GM19467 (cell line): ENCODE data around the gene ZNF644.

Experiments used
- ATAC-seq: cut with Tn5 transposase; IDR thresholded peaks from one replicate; pipeline ENCODE4 v1.9.1; 2021; ENCODE audit warnings: mild to moderate bottlenecking, moderate library complexity; ENCODE audit not compliant: unreplicated experiment

The ZNF644 gene

DNA sequence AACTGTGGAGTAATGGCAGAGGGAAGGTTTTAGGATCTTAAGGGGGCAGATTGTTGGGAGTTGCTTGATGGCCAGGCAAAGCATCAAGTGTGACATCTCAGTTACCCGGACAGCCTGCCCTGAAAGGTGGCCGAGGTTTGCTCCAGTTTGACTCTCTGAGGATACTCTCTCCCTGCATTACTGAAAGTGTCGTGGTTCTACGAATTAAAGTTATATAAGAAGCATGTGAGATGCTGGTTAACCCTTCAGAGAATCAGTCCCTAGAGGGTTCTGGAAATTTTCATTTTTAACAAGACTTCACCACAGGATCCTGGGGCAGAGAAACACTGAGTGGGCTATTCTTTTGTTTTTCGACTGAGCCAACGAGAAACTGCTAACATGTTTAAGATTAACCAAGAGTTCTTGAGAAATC is 689 bp upstream of the ZNF644 start:
- no peak for ATAC-seq

DNA sequence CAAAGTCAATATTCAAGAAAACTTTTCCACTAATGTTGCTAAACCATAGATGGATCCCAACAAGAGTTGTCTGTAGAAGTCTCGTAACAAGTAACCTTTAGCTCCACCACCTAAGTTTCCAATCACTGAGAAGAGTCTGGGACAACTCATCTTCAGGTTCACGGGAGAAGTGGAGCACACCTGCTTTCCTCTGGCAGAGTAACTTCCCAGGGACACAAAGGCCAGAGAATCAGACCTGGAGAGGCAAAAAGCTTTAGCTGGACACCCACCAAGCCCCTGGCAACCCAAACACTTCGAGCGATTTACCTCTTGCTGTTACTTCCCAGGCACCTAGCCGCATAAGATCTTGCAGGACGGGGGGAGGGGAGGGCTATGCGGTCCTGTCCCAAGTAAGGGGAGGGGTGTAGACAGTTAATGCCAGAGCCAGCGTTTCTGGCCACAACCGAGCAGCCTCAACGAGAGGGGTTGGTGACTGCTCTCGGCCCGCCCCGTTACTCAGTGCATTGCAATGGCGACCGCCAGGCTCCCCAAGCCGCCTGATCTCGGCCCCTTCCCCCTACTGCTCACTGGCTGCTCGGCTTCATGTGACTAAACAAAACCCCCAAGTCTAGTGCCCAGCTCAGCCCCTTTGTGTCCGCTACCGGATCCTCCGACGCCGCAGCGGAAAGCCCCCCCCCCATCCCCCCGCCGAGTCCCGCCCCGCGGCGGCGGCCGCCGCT is 709 bp downstream of the ZNF644 start:
- ATAC-seq: peak; percentile 27

DNA sequence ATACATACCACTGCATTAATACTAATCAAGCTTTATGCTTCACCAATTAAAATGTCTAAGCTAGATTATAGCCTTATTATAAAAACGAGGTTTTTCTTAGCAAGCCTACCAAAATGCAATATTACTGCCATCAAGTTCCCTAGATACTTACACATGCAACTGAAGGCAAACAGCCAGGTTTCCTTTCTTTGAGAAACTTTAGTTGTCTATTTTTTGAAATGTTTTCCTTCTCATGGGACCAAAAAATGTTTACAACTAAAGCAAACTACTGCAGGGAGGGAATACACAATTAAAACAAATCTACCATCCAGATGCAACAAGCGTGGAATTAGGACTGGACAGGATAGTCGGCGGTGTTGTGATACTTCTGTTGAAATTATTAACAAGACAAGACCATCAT is 1.3 kb downstream of the ZNF644 start:
- no peak for ATAC-seq

GRCh38 chr1:91018006-91018405 is 3.8 kb downstream of the ZNF644 start:
- ATAC-seq: no peak

DNA sequence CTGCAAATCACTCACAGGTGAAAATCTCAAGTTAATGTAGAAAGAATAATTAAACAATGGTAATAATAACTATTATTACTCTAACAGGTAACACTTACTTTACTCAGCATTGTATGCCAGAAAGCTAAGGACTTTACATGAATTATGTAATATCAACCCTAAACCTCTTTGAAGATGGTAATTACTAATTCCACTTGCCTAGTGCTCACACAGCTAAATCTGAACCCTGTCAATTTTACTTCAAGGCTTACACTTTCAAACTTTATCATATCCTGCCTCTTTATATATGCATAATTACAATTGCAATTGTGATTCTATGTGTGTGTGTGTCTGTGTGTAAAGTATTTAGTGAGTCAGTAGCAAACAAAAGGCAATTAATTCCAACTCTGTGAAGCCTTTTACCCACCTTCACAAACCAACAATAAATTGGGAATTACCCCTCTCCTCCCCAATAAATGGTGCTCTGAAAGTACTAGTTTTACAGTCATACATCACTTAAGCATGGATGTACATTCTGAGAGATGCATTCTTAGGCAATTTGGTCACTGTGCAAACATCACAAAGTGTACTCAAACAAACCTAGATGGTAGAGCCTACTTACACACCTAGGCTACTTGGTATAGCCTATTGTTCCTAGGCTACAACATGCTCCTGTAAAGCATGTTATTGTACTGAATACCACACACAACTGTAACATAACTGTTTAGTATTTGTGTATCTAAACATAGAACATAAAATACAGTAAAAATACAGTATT is 5.9 kb downstream of the ZNF644 start:
- no peak for ATAC-seq

DNA sequence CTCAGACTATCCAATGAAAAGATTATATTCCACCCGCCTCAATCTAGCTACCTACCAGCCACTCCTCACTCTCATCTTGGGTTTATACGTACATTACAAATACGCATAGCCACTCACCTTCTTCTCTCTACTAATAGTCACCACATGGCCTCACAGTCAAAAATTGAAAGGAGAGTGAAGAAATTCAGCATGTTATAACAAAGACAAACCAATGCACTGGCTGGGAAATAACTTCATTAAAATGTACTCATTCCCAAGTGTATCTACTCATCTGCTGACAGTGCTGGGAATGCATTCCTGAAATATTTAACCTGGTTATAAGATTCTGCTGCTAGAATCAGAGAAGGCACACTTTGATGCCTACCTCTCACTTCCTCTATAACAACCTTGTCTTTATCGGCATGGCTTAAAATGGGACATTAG is 6.5 kb downstream of the ZNF644 start:
- no peak for ATAC-seq

DNA sequence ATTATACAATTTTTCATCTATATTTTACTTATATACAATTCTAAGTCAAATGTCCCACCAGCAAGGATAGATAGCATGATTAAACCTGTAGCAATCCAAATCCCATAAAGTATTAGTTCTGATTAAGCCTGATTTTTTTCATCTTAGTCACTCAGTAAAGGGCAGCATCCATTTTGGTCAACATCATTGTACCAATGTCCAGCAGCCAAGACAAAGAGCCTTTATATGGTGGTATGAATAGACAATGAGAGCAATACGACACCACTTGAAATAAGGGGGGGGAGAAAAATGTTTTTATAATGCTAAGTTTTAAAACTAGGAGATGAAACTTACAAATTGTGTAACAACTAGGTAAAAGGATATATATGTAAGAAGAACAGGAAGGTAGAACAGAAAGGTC is 7.4 kb downstream of the ZNF644 start:
- ATAC-seq: no peak

GRCh38 chr1:91013302-91013701 is 8.5 kb downstream of the ZNF644 start:
- no peak for ATAC-seq

- ATAC-seq: no peak
These were observed 9.6 kb downstream of the ZNF644 start for GRCh38 chr1:91012196-91012595.

DNA sequence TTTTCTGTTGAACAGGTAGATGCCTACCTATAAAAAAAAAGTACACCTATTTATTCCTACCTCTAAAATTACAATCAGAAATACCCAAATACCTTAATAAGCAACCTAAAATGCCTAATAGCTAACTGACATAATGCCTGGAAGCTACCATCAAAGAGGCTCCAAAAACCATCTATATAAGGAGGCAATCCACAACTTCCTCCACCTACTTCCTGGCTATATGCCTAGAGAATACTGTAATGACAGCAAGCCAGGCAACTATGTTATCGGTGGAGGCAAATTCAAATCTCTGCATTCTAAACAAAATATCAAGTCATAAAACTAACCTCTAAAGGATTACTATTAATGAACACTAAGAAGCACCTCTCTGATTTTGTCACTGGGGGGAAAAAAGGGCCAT is 10.1 kb downstream of the ZNF644 start:
- no peak for ATAC-seq

DNA sequence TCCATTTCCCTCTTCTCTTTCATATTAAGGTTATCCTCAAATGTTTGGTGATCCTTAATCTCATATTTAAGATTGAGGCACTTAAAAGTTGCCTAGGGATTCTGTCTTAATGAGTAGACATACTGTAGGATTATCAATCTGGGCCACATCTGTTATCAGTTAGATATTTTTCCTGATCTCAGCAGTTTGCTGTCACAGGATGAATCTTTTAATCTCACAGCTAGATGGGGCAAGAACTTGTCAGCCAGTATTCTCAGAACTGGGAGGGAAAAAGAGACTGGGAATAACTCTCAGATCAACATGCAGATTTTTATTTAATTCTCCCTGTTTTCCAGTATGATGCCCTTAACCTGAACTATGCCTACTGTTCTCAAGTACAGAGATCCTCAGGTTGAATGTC is 14.0 kb downstream of the ZNF644 start:
- ATAC-seq: no peak

- ATAC-seq: no peak
These were observed 14.7 kb downstream of the ZNF644 start for GRCh38 chr1:91007092-91007491.

GRCh38 chr1:91006113-91006908 is 15.5 kb downstream of the ZNF644 start:
- ATAC-seq: no peak

- no peak for ATAC-seq
These were observed 16.6 kb downstream of the ZNF644 start for GRCh38 chr1:91005285-91005684.

GRCh38 chr1:91004145-91004544 is 17.7 kb downstream of the ZNF644 start:
- no peak for ATAC-seq

GRCh38 chr1:90996742-90997413 is 25.0 kb downstream of the ZNF644 start:
- no peak for ATAC-seq

GRCh38 chr1:90995311-90995894 is 26.4 kb downstream of the ZNF644 start:
- ATAC-seq: no peak

DNA sequence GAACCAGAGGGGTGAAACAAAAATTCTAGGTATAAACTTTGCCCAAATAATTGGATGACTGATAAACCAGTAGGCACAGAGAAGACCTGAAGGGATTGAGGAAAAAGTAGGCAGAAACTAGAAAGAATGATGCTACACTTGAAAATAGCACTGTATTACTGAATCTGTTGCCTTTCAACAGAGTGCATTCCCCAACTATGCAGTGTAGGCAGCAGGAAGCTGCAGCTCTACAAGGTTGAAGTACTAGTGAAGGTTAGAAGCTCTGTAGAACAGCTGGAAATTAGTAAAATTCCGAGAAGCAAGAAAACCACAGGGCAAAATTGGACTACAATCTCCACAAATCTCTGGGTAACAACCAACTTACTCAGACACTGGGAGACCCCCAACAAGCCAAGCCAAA is 27.4 kb downstream of the ZNF644 start:
- ATAC-seq: no peak

- ATAC-seq: no peak
These were observed 28.6 kb downstream of the ZNF644 start for GRCh38 chr1:90993245-90993644.

- no peak for ATAC-seq
These were observed 31.1 kb downstream of the ZNF644 start for GRCh38 chr1:90990779-90991178.

DNA sequence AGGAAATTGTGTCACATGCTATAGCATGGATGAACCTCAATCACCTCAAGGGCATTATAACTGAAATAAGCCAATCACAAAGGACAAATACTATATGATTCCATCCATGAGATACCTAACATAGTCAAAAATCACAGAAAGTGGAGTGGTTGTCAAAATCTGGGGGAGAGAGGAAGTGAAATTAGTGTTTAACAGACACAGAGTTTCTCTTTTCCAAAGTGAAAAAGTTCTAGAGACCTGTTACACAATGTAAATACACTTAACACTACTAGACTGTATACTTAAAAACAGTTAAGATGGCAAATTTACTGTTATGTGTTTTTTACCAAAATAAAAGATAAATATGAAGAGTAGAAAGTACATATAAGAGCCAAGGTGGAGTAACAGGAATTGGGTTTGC is 31.8 kb downstream of the ZNF644 start:
- ATAC-seq: no peak
